ENCODE measurements around the gene LRRC43.

- TF ChIP-seq POLR2A (IDR thresholded peaks at IDR 0.05), result no peak
- no peak for TF ChIP-seq CTCF (IDR thresholded peaks at IDR 0.05)
Observed at GRCh38 chr12:122195405-122195804, 12.5 kb downstream of the LRRC43 start.
